Endothelial cell of umbilical vein (primary cell): Measurements from ENCODE around the gene CRY2. TPM values are rescaled to one million over a fixed set of nuclear protein-coding genes. Genes with fewer than 3 reads are reported as not detected.

ENCODE experiments used
- BruUV-seq: library from RNA; stranded (reverse); fragments of 400-500 nt; replicated peaks from 2 replicates; lab custom pipeline; 2021; lab: Mats Ljungman, UMichigan
- CTCF ChIA-PET: fragments of 300-600, 350-600 bp; sonication (Branson Sonifier 250); formaldehyde crosslinking; loops from one replicate; lab custom pipeline; 2021; ENCODE audit warnings: antibody characterized with exemption, inconsistent platforms; lab: Charles Lee
- POLR2A ChIA-PET: fragments of 300-600, 350-600 bp; sonication (Branson Sonifier 250); formaldehyde crosslinking; loops from one replicate; lab custom pipeline; 2021; ENCODE audit warnings: antibody characterized with exemption, inconsistent platforms; lab: Charles Lee
- DNase-seq: peaks from one replicate; pipeline ENCODE4 v3.0.0-alpha.2; 2011; ENCODE audit warnings: low read depth, low spot score
- FAIRE-seq: peaks from 2 replicates; lab custom pipeline; 2011; peaks lifted over from hg19 to GRCh38; lab: Jason Lieb, UNC
- H2AFZ ChIP-seq: 2 replicates; pipeline ENCODE4 v1.6.0; 2012; ENCODE audit warnings: low read depth, low read length, control low read depth, inconsistent platforms
- H3K27ac ChIP-seq: 2 replicates; pipeline ENCODE4 v1.5.1; 2011; ENCODE audit warnings: low read depth, mild to moderate bottlenecking, control low read depth, low read length, moderate library complexity; ENCODE audit not compliant: insufficient read depth
- H3K27me3 ChIP-seq, 2 experiments: 2 replicates each; pipeline versions ENCODE4 v1.6.0 to v1.6.1; 2011; ENCODE audit warnings: low read length in 2 of 2, mixed read lengths in 1 of 2; ENCODE audit not compliant: control insufficient read depth in 2 of 2, insufficient read depth in 2 of 2
- H3K36me3 ChIP-seq, 2 experiments: 2 replicates in 1 of 2; 3 replicates in 1 of 2; pipeline ENCODE4 v1.5.1; 2011; ENCODE audit warnings: low read length in 2 of 2, mild to moderate bottlenecking in 1 of 2, moderate library complexity in 1 of 2; ENCODE audit not compliant: control insufficient read depth in 2 of 2, insufficient read depth in 2 of 2; ENCODE audit errors: extremely low read depth in 1 of 2
- H3K4me1 ChIP-seq: 3 replicates; pipeline ENCODE4 v1.5.1; 2011; ENCODE audit warnings: mild to moderate bottlenecking, low read length; ENCODE audit not compliant: control insufficient read depth, insufficient read depth; ENCODE audit errors: extremely low read depth
- H3K4me2 ChIP-seq: 2 replicates; pipeline ENCODE4 v1.6.1; 2011; ENCODE audit warnings: low read length, control low read depth, mixed read lengths; ENCODE audit not compliant: insufficient read depth
- H3K4me3 ChIP-seq, 3 experiments: fragments of 200-600 bp in 1 of 3; sonication (generic), shearing (Covaris generic) in 1 of 3; replicated peaks in 1 of 3; 2 replicates each; pipeline ENCODE4 v1.5.1; 2011 to 2016; ENCODE audit warnings: control low read depth in 3 of 3, low read length in 3 of 3, mild to moderate bottlenecking in 2 of 3, inconsistent platforms in 1 of 3, low read depth in 1 of 3, moderate library complexity in 1 of 3; ENCODE audit not compliant: insufficient read depth in 1 of 3
- H3K79me2 ChIP-seq: 2 replicates; pipeline ENCODE4 v1.6.0; 2012; ENCODE audit warnings: low read length, inconsistent platforms; ENCODE audit not compliant: control insufficient read depth, insufficient read depth
- H3K9ac ChIP-seq: replicated peaks from 2 replicates; pipeline ENCODE3; 2011; ENCODE audit warnings: low read length, control low read depth; ENCODE audit not compliant: insufficient read depth; ENCODE audit errors: extremely low read depth
- H3K9me1 ChIP-seq: replicated peaks from 3 replicates; pipeline ENCODE4 v1.6.0; 2011; ENCODE audit warnings: mild to moderate bottlenecking, low read length; ENCODE audit not compliant: control insufficient read depth, insufficient read depth; ENCODE audit errors: extremely low read depth
- H3K9me3 ChIP-seq: replicated peaks from 2 replicates; pipeline ENCODE4 v1.5.1; 2012; ENCODE audit warnings: low read length, inconsistent platforms; ENCODE audit not compliant: control insufficient read depth, insufficient read depth
- H4K20me1 ChIP-seq: replicated peaks from 2 replicates; pipeline ENCODE3; 2011; ENCODE audit warnings: mild to moderate bottlenecking, low read length; ENCODE audit not compliant: control insufficient read depth, insufficient read depth; ENCODE audit errors: extremely low read depth
- CTCF ChIP-seq, 2 donors: IDR thresholded peaks; 1 replicate in 1 of 2; 2 replicates in 1 of 2; pipeline ENCODE4 v1.5.1; 2011; ENCODE audit warnings: low read length in 2 of 2, mild to moderate bottlenecking in 2 of 2, moderate library complexity in 2 of 2, control low read depth in 1 of 2, inconsistent platforms in 1 of 2, low read depth in 1 of 2; ENCODE audit not compliant: insufficient read depth in 1 of 2; ENCODE audit errors: extremely low read depth in 1 of 2
- EZH2 ChIP-seq: IDR thresholded peaks from 2 replicates; pipeline ENCODE4 v1.6.1; 2012; ENCODE audit warnings: borderline replicate concordance, low read depth, mild to moderate bottlenecking, moderate library complexity, low read length, inconsistent platforms; ENCODE audit not compliant: severe bottlenecking
- FOS ChIP-seq: IDR thresholded peaks from 2 replicates; pipeline ENCODE4 v1.6.1; 2011; ENCODE audit warnings: mild to moderate bottlenecking, low read length, moderate library complexity, borderline replicate concordance; ENCODE audit not compliant: insufficient read depth
- GATA2 ChIP-seq: IDR thresholded peaks from 2 replicates; pipeline ENCODE4 v1.7.0; 2011; ENCODE audit warnings: low read depth, mild to moderate bottlenecking, moderate library complexity, mixed read lengths, low read length; ENCODE audit not compliant: insufficient read length, insufficient read depth
- JUN ChIP-seq: IDR thresholded peaks from 2 replicates; pipeline ENCODE4 v1.6.1; 2011; ENCODE audit warnings: borderline replicate concordance, low read depth; ENCODE audit not compliant: insufficient read length, insufficient read depth
- MAX ChIP-seq: IDR thresholded peaks from 2 replicates; pipeline ENCODE4 v1.6.1; 2011; ENCODE audit not compliant: insufficient read depth, insufficient read length
- MYC ChIP-seq: IDR thresholded peaks from one replicate; pipeline ENCODE4 v1.6.1; 2011; ENCODE audit warnings: mild to moderate bottlenecking, low read depth, low read length
- POLR2A ChIP-seq: IDR thresholded peaks from 2 replicates; pipeline ENCODE4 v1.6.1; 2012; ENCODE audit warnings: low read depth, mild to moderate bottlenecking, control low read depth, low read length
- POLR2AphosphoS5 ChIP-seq: IDR thresholded peaks from 2 replicates; pipeline ENCODE4 v1.6.1; 2012; ENCODE audit warnings: low read depth, mild to moderate bottlenecking, control low read depth, low read length, moderate library complexity; ENCODE audit not compliant: insufficient read depth
- dilution Hi-C: fragments of 300-500 bp; cut with MboI; formaldehyde crosslinking; loops from one replicate; pipeline ENCODE4 v1.15.0; 2019; ENCODE audit warnings: low sequenced_read_pairs; ENCODE audit not compliant: extremely low pct_ligation_motif_present
- intact Hi-C: fragments of 100-400 bp; cut with micrococcal nuclease; formaldehyde crosslinking; loops from one replicate; pipeline ENCODE4 v1.10.0; 2022
- polyA plus RNA-seq, 4 experiments: library from polyadenylated mRNA; depleted of rRNA in 3 of 4; stranded (reverse) in 3 of 4; unstranded in 1 of 4; fragments of >200 nt; gene quantifications; 2 replicates each; pipeline versions ENCODE4 v1.2.1 to v1.2.3, GENCODE V29; 2011 to 2012; ENCODE audit warnings: missing spikeins in 1 of 4
- total RNA-seq: library from RNA; stranded (reverse); gene quantifications from 2 replicates; pipeline ENCODE4 v1.2.3, GENCODE V29; 2021

The CRY2 gene
- total and polyA plus RNA-seq, 2 donors (not counting 3 experiments of a cell fraction or from before 2014, with no cell fraction given) = 7.7 to 11.7 TPM

GRCh38 chr11:45851228-45851627 is 4.0 kb downstream of the CRY2 start:
- Histone ChIP-seq H3K79me2 (peaks cover 12% of the 10 kb centered on the region), H4K20me1 (no peaks in the 10 kb centered on the region), H3K4me2 (no peak overlapping the region), H3K9ac (no peak overlapping the region), H2AFZ (no peak overlapping the region), H3K4me3 (no peak overlapping the region), H3K27ac (no peak overlapping the region), H3K9me3 (no peaks in the 10 kb centered on the region), H3K27me3 (peaks cover 0 to 1% of the 10 kb centered on the region in 2 experiments), H3K36me3 (no peaks in the 10 kb centered on the region), H3K4me1 (peaks cover 9% of the 10 kb centered on the region), H3K9me1 (no peaks in the 10 kb centered on the region)
- POLR2A ChIA-PET = no interaction called here
- intact Hi-C loops (no loop called here), dilution Hi-C loops (no loop called here)
- no peak for TF ChIP-seq GATA2
- no peak for TF ChIP-seq MYC
- no peak for TF ChIP-seq CTCF (IDR thresholded peaks at IDR 0.05; ENCODE audit: extremely low read depth in 1 of 2, insufficient read depth in 1 of 2, low read depth in 1 of 2, low read length in 2 of 2)
- TF ChIP-seq POLR2A = no peak
- no peak for TF ChIP-seq EZH2
- no peak for TF ChIP-seq MAX
- no peak for TF ChIP-seq FOS
- TF ChIP-seq POLR2AphosphoS5 = no peak
- TF ChIP-seq JUN = no peak
- no peak for DNase-seq
- CTCF ChIA-PET = interaction anchor here (1.8 to 2.0 kb wide), 2 partner anchors 9 to 10 kb away, joined by 5 read pairs; no protein-coding TSS in a partner anchor
- FAIRE-seq = no peak
- BruUV-seq = no TSS peak
